ENCODE measurements around the gene CHADL.
A peak's percentile ranks its signal among the peaks of the same experiment; 100 is the strongest.

The CHADL gene

GRCh38 chr22:41256254-41257253 lies 15.8 kb upstream of the CHADL start:
- peak; percentile 90 for DNase-seq (ENCODE audit: low read depth)

GRCh38 chr22:41254230-41254629 lies 13.5 kb upstream of the CHADL start:
- no peak for DNase-seq (ENCODE audit: low read depth)

DNA sequence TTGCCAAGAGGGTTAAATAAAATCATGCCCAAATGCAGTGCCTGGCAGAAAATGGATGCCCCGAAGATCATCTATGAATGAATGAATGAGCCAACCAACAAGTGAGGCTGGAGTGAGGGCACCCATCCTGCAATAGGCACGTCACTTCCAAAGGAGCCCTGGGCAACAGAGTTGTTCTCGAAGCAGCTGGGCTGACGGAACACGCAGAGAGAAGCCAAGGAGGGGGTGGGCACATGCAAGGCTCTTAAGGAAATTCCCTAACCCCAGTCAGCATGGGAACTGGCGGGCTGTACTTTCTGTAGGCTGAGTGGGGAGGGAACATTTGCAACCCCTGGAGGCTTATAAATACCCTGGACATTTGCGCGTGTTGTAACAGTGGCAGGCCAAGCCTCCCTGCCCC lies 11.6 kb upstream of the CHADL start:
- no peak for DNase-seq (ENCODE audit: low read depth)

- DNase-seq (ENCODE audit: low read depth) = no peak
Observed at GRCh38 chr22:41250127-41250526, 9.4 kb upstream of the CHADL start.

GRCh38 chr22:41249442-41249841 lies 8.7 kb upstream of the CHADL start:
- DNase-seq (ENCODE audit: low read depth) = no peak

- no peak for DNase-seq (ENCODE audit: low read depth)
Observed at GRCh38 chr22:41248758-41249157, 8.0 kb upstream of the CHADL start.

DNA sequence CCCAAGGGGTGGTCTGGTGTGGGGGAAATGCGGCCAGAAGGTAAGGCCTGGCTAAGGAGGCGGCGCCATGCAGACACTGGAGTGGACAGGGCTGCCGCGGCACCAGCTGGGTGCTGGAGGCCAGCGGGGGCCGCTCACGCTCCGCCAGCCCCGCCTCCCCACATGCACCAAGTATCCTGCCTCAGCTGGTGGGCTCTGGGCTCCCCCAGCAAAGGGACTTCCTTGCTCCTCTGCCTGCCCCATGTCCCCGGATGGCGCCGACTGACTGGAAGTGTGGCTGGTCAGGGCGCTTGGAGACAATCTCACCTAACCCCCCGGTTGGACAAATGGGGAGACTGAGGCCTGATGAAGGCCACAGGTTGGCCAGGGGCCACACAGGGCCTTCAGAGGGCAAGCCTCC lies 7.6 kb upstream of the CHADL start:
- no peak for DNase-seq (ENCODE audit: low read depth)

DNA sequence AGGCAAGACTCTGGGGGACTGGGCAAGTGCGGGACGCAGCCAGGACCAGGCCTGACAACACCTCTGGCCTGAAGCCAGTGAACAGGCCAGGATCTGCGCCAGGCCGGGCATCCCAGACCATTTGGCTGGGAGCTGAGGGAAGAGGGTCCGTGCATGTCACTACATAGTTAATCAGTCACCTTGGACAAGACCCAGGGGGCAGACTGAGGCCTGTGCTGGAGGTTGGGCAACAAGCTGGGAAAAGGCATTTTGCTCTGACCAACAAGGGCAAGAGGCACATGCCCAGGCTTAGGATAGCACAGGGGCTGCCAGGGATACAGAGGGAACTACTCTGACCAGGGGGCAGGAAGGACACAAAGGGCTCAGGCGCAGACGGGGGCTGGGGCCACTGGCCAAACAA lies 7.0 kb upstream of the CHADL start:
- DNase-seq (ENCODE audit: low read depth) = no peak

DNA sequence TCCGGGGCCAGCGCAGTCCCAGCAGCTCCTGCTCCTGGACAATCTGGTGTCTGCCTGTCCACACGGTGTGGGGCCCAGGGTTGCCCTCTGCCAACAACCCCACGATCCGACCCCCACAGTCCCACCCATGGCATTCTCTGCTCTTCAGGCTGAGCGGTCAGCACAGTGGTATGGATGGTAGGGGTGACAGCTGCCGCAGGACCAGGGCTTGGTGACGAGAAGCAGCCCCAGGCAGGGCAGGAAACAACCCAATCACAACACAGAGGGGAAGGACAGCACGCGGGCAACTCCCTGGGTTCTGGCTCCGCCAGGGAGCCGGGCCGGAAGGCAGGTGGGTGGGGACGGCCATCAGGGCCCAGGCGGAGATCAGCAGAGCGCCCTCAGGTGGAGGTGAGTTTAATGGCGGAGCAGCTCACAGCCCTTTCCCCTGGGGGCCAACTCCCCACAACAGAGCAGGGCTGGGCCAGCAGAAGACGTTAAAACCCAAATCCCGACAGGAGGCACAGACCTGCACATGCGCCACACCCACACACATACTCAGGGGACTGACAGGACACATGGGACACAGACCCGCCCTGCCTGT lies 5.3 kb upstream of the CHADL start:
- DNase-seq (ENCODE audit: low read depth) = no peak

GRCh38 chr22:41243361-41243760 lies 2.6 kb upstream of the CHADL start:
- no peak for DNase-seq (ENCODE audit: low read depth)

GRCh38 chr22:41242396-41243117 lies 1.8 kb upstream of the CHADL start:
- DNase-seq (ENCODE audit: low read depth) = no peak

- no peak for DNase-seq (ENCODE audit: low read depth)
Observed at GRCh38 chr22:41241133-41241676, 474 bp upstream of the CHADL start.

- no peak for DNase-seq (ENCODE audit: low read depth)
Observed at GRCh38 chr22:41239443-41240128, 1.1 kb downstream of the CHADL start.

DNA sequence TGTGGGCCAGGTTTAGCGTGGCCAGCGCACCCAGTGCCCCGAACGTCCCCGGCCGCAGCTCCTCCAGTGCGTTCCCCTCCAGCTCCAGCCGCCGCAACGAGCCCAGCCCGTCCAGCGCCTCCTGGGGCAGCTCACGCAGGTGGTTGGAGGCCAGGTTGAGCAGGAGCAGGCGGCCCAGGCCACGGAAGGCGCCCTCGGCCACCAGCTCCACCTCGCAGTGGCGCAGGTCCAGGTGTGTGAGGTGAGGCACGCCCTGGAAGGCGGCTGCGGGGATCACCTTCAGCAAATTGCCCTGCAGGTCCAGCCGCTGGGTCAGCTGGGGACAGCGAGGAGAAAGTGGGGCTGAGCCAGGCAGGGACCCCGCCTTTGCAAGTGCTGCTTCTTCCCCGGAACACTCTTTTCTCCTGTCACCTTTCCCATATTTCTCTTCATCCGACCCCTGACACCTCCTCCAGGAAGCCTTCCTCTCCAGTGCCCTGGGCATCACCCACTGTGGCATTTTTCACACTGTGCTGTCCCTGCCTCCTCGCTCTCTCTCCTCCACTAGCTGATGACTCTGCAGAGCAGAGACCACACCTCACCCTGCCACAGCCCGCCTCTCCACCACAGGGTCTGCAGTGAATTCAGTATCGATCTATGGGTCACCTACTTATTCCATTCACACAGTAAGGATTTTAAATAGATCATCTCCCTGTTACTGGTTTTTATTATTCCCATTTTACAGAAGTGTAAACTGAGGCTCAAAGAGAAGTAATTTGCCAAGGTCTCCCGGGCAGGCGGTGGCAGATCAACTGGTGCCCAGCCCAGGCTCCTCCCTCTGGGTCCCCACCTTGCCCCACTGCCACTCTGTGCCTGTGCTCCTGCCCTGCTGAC lies 1.9 kb downstream of the CHADL start:
- DNase-seq (ENCODE audit: low read depth) = no peak

- no peak for DNase-seq (ENCODE audit: low read depth)
Observed at GRCh38 chr22:41237707-41238569, 2.8 kb downstream of the CHADL start.

GRCh38 chr22:41237036-41237706 lies 3.6 kb downstream of the CHADL start:
- DNase-seq (ENCODE audit: low read depth) = no peak

DNA sequence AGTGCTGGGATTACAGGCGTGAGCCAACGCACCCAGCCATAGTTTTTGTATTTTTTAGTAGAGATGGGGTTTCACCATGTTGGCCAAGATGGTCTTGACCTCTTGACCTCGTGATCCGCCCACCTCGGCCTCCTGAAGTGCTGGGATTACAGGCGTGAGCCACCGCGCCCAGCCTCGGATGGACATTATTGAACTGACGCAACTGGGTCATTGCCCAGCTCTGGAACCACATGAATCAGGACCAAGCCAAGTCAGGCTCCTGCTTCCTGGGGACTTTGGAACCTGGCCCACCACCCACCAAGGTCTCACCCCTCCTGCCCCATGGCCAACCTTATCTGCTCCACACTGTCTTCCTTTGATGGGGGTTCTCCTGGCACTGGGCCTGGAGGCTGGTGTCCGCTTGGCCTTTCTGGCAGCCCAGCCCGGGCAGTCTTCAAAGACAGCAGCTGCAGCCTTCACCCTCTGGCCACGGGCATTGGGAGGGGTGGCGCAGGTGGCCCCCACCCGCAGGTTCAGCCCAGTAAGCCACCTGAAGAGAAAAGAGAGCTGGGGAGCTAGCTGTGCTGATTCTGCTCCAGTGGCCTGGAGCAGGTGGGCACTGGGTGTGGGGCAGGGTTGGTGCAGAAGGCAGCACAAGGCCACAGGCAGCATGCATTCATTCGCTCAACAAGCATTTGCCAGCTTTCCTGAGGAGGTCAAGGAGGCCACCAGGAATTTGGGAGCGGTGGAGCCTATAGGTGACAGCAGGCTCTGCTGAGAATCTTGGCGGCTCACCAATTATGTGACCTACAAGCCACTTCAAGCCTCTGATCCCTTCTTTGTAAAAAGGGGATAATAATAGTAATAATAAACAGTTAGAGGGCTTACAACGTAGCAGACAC lies 5.7 kb downstream of the CHADL start:
- no peak for DNase-seq (ENCODE audit: low read depth)

GRCh38 chr22:41231369-41231768 lies 9.4 kb downstream of the CHADL start:
- DNase-seq (ENCODE audit: low read depth) = no peak
